NCI-H748 (cell line): ENCODE measurements around the gene SYT17.

Experiments
- DNase-seq: peaks from one replicate; lab custom pipeline; 2025; ENCODE audit not compliant: unreplicated experiment; lab: John Stamatoyannopoulos, UW

Gene SYT17

GRCh38 chr16:19167710-19168370 lies at the start of gene SYT17:
TSS of gene SYT17 (plus strand) at chr16:19168240. CDS start at chr16:19168647, 407 bp downstream.
- DNase-seq, result peak; percentile 82

- DNase-seq, result no peak
Measured at GRCh38 chr16:19118938-19119431, 49.1 kb upstream of the SYT17 start.

GRCh38 chr16:19119564-19119963 lies 48.5 kb upstream of the SYT17 start:
- DNase-seq, result no peak

- DNase-seq, result no peak
Measured at GRCh38 chr16:19123535-19124178, 44.4 kb upstream of the SYT17 start.

GRCh38 chr16:19126300-19126699 lies 41.7 kb upstream of the SYT17 start:
- DNase-seq, result no peak

- DNase-seq, result no peak
Measured at GRCh38 chr16:19127205-19127604, 40.8 kb upstream of the SYT17 start.

GRCh38 chr16:19127674-19128131 lies 40.3 kb upstream of the SYT17 start:
- no peak for DNase-seq

- DNase-seq, result no peak
Measured at GRCh38 chr16:19128454-19129200, 39.4 kb upstream of the SYT17 start.

- DNase-seq, result no peak
Measured at GRCh38 chr16:19130385-19130784, 37.7 kb upstream of the SYT17 start.

- peak; percentile 2 for DNase-seq
Measured at GRCh38 chr16:19130852-19131824, 36.9 kb upstream of the SYT17 start.

GRCh38 chr16:19131825-19132218 lies 36.2 kb upstream of the SYT17 start:
- no peak for DNase-seq

- DNase-seq, result no peak
Measured at GRCh38 chr16:19132255-19132654, 35.8 kb upstream of the SYT17 start.

GRCh38 chr16:19132898-19133297 lies 35.1 kb upstream of the SYT17 start:
- DNase-seq, result no peak

GRCh38 chr16:19133600-19133999 lies 34.4 kb upstream of the SYT17 start:
- no peak for DNase-seq

- no peak for DNase-seq
Measured at GRCh38 chr16:19135201-19135842, 32.7 kb upstream of the SYT17 start.

- peak; percentile 64 for DNase-seq
Measured at GRCh38 chr16:19135896-19136438, 32.1 kb upstream of the SYT17 start.

GRCh38 chr16:19136549-19137196 lies 31.4 kb upstream of the SYT17 start:
- DNase-seq, result peak; percentile 73

GRCh38 chr16:19137201-19138128 lies 30.6 kb upstream of the SYT17 start:
- DNase-seq, result peak; percentile 73
